HepG2 (cell line): Measurements from ENCODE around the gene NARF. TPM values are rescaled to one million over a fixed set of nuclear protein-coding genes. Genes with fewer than 3 reads are reported as not detected.

Experiments used
- ATAC-seq: fragments of 200-7000 bp; cut with Tn5 transposase; 3 replicates; pipeline ENCODE4 v1.9.1; 2020; ENCODE audit warnings: mild to moderate bottlenecking, moderate library complexity
- BruUV-seq: library from RNA; stranded (reverse); fragments of 400-500 nt; replicated peaks from 2 replicates; lab custom pipeline; 2021; lab: Mats Ljungman, UMichigan
- CTCF ChIA-PET: fragments of 300-600 bp; formaldehyde crosslinking; extraction: SDS; loops from one replicate; lab custom pipeline; 2021; ENCODE audit warnings: low total read pairs, inconsistent platforms, low intra/inter-chr PET ratio; lab: Yijun Ruan, JAX
- POLR2A ChIA-PET: fragments of 350-600 bp; sonication (Branson Sonifier 250); formaldehyde crosslinking; loops from one replicate; lab custom pipeline; 2020; ENCODE audit warnings: antibody characterized with exemption, inconsistent platforms; lab: Yijun Ruan, JAX
- DNase-seq: peaks from one replicate; pipeline ENCODE4 v3.0.0-alpha.2; 2015; ENCODE audit warnings: low spot score
- FAIRE-seq: peaks from 3 replicates; lab custom pipeline; 2011; peaks lifted over from hg19 to GRCh38; lab: Jason Lieb, UNC
- H2AFZ ChIP-seq: one replicate; pipeline ENCODE4 v1.6.1; 2011; ENCODE audit warnings: low read length, inconsistent platforms
- H3K27ac ChIP-seq: fragments of 300-600 bp; 3 replicates; pipeline ENCODE4 v1.8.0; 2011; ENCODE audit warnings: mixed run types, mild to moderate bottlenecking, mixed read lengths, low read length, inconsistent platforms; ENCODE audit not compliant: insufficient read depth; ENCODE audit errors: extremely low read length
- H3K27me3 ChIP-seq, 2 experiments: fragments of 200-600 bp in 1 of 2; 2 replicates in 1 of 2; 3 replicates in 1 of 2; pipeline versions ENCODE4 v1.6.0 to v1.8.0; 2011; ENCODE audit warnings: low read length in 2 of 2, mild to moderate bottlenecking in 2 of 2, moderate library complexity in 2 of 2, inconsistent platforms in 1 of 2; ENCODE audit not compliant: insufficient read depth in 2 of 2, control insufficient read depth in 1 of 2
- H3K36me3 ChIP-seq, 2 experiments: fragments of 200-600 bp in 1 of 2; replicated peaks in 1 of 2; 2 replicates in 1 of 2; 3 replicates in 1 of 2; pipeline versions ENCODE4 v1.5.1 to v1.8.0; 2011; ENCODE audit warnings: low read length in 2 of 2, inconsistent platforms in 1 of 2; ENCODE audit not compliant: insufficient read depth in 2 of 2, control insufficient read depth in 1 of 2
- H3K4me1 ChIP-seq: 2 replicates; pipeline ENCODE4 v1.5.1; 2012; ENCODE audit warnings: low read length, inconsistent platforms; ENCODE audit not compliant: insufficient read depth
- H3K4me2 ChIP-seq: 2 replicates; pipeline ENCODE4 v1.6.0; 2011; ENCODE audit warnings: low read depth, low read length, inconsistent platforms
- H3K4me3 ChIP-seq, 3 experiments: fragments of 200-600 bp in 1 of 3; sonication (generic), shearing (Covaris generic) in 1 of 3; replicated peaks in 1 of 3; 2 replicates each; pipeline ENCODE4 v1.5.1; 2011 to 2016; ENCODE audit warnings: low read length in 3 of 3, inconsistent platforms in 2 of 3, low read depth in 2 of 3, mild to moderate bottlenecking in 2 of 3, control low read depth in 1 of 3, mixed read lengths in 1 of 3; ENCODE audit not compliant: insufficient read depth in 1 of 3
- H3K79me2 ChIP-seq: one replicate; pipeline ENCODE4 v1.6.1; 2011; ENCODE audit warnings: low read length, inconsistent platforms; ENCODE audit not compliant: insufficient read depth
- H3K9ac ChIP-seq: 2 replicates; pipeline ENCODE4 v1.6.0; 2011; ENCODE audit warnings: mild to moderate bottlenecking, low read depth, low read length, inconsistent platforms; ENCODE audit not compliant: insufficient read depth
- H3K9me3 ChIP-seq: 2 replicates; pipeline ENCODE4 v1.5.1; 2012; ENCODE audit warnings: mild to moderate bottlenecking, low read length
- H4K20me1 ChIP-seq: 2 replicates; pipeline ENCODE4 v1.6.0; 2011; ENCODE audit warnings: inconsistent platforms, mild to moderate bottlenecking, low read length, moderate library complexity; ENCODE audit not compliant: insufficient read depth
- ELF1 ChIP-seq: sonication (generic); formaldehyde crosslinking; IDR thresholded peaks from 2 replicates; pipeline ENCODE4 v1.4.0; 2020; ENCODE audit warnings: missing genetic modification reagents
- ELF4 ChIP-seq: sonication (generic); formaldehyde crosslinking; IDR thresholded peaks from 2 replicates; pipeline ENCODE4 v1.5.0; 2020; ENCODE audit warnings: missing genetic modification reagents, mild to moderate bottlenecking, moderate library complexity, borderline replicate concordance
- FOSL2 ChIP-seq: sonication (generic); formaldehyde crosslinking; IDR thresholded peaks from 2 replicates; pipeline ENCODE4 v1.4.0; 2020; ENCODE audit warnings: missing genetic modification reagents
- FOXA1 ChIP-seq, 2 experiments: fragments of 450-650 bp in 1 of 2; sonication (generic) in 1 of 2; formaldehyde crosslinking in 1 of 2; IDR thresholded peaks; 2 replicates each; pipeline versions ENCODE4 v1.4.0 to v1.6.1; 2016 to 2020; ENCODE audit warnings: missing genetic modification reagents in 1 of 2
- MLX ChIP-seq: IDR thresholded peaks from 2 replicates; pipeline ENCODE4 v1.6.1; 2016
- NFIC ChIP-seq: IDR thresholded peaks from 2 replicates; pipeline ENCODE4 v1.6.1; 2012; ENCODE audit warnings: mild to moderate bottlenecking, low read length, inconsistent platforms
- NR2F2 ChIP-seq: IDR thresholded peaks from 2 replicates; pipeline ENCODE4 v1.6.1; 2012; ENCODE audit warnings: low read depth, inconsistent platforms, borderline replicate concordance
- PATZ1 ChIP-seq: sonication (generic); formaldehyde crosslinking; IDR thresholded peaks from 2 replicates; pipeline ENCODE4 v1.4.0; 2020; ENCODE audit warnings: missing genetic modification reagents
- RARG ChIP-seq: sonication (generic); formaldehyde crosslinking; IDR thresholded peaks from 2 replicates; pipeline ENCODE4 v1.4.0; 2020; ENCODE audit warnings: low read depth, mild to moderate bottlenecking, missing genetic modification reagents
- SOX13 ChIP-seq, 3 experiments: fragments of 450-650 bp in 1 of 3; sonication (generic) in 1 of 3; formaldehyde crosslinking in 1 of 3; IDR thresholded peaks in 2 of 3; conservative IDR thresholded peaks in 1 of 3; 2 replicates each; pipeline versions ENCODE4 v1.5.0 to v1.6.1; 2016 to 2020; ENCODE audit warnings: antibody characterized with exemption in 1 of 3, mild to moderate bottlenecking in 1 of 3, missing compliant biosample characterization in 1 of 3, missing genetic modification reagents in 1 of 3, moderate library complexity in 1 of 3
- TBX3 ChIP-seq: fragments of 450-650 bp; IDR thresholded peaks from 2 replicates; pipeline ENCODE4 v1.6.1; 2017; ENCODE audit warnings: antibody characterized with exemption, mild to moderate bottlenecking, inconsistent platforms, borderline replicate concordance
- TFDP2 ChIP-seq: sonication (generic); formaldehyde crosslinking; IDR thresholded peaks from 2 replicates; pipeline ENCODE4 v1.4.0; 2020; ENCODE audit warnings: missing genetic modification reagents
- U2AF1 ChIP-seq: fragments of 200-400 bp; formaldehyde crosslinking; optimal IDR thresholded peaks from 2 replicates; pipeline ENCODE3; 2017; ENCODE audit warnings: mild to moderate bottlenecking, low read depth, low read length
- UBTF ChIP-seq: sonication (generic); formaldehyde crosslinking; IDR thresholded peaks from 2 replicates; pipeline ENCODE4 v1.4.0; 2020; ENCODE audit warnings: mild to moderate bottlenecking, missing genetic modification reagents
- ZNF660 ChIP-seq: sonication (generic); formaldehyde crosslinking; IDR thresholded peaks from 2 replicates; pipeline ENCODE4 v1.5.1; 2020; ENCODE audit warnings: mild to moderate bottlenecking, low read depth, missing genetic modification reagents, borderline replicate concordance
- ZNF674 ChIP-seq: sonication (generic); formaldehyde crosslinking; IDR thresholded peaks from 2 replicates; pipeline ENCODE4 v1.5.0; 2020; ENCODE audit warnings: low read depth, mild to moderate bottlenecking, missing genetic modification reagents
- ZSCAN9 ChIP-seq: IDR thresholded peaks from 2 replicates; pipeline ENCODE4 v1.6.1; 2016; ENCODE audit warnings: borderline replicate concordance
- WGBS: methylation state at CpG from one replicate; pipeline ENCODE4 v1.1.6; 2017; ENCODE audit warnings: low lambda C conversion rate; 5-methylcytosine and 5-hydroxymethylcytosine counted together
- in situ Hi-C: cut with HindIII; loops from 2 replicates; pipeline ENCODE4 v1.10.0; 2017; ENCODE audit warnings: low pct_unique_long_range_greater_than_20kb; ENCODE audit not compliant: extremely low pct_ligation_motif_present
- intact Hi-C: fragments of 100-400 bp; cut with micrococcal nuclease; formaldehyde crosslinking; loops from one replicate; pipeline ENCODE4 v1.10.0; 2022; ENCODE audit not compliant: unreplicated experiment
- polyA plus RNA-seq, 8 experiments: library from polyadenylated mRNA; depleted of rRNA in 3 of 8; stranded (reverse) in 7 of 8; unstranded in 1 of 8; fragments of >200 nt; fragmentation: Illumina TruSeq in 4 of 8; extraction: Trizol in 4 of 8; gene quantifications; 2 replicates each; pipeline versions ENCODE4 v1.2.1 to v1.2.3, GENCODE V29; 2011 to 2016; ENCODE audit warnings: low read depth in 4 of 8, missing spikeins in 1 of 8, mixed read lengths in 1 of 8; ENCODE audit not compliant: insufficient read depth in 1 of 8
- total RNA-seq, 5 experiments: library from RNA; depleted of rRNA; stranded (reverse); fragments of >200 nt; fragmentation: Illumina TruSeq; extraction: Trizol; gene quantifications; 2 replicates each; pipeline ENCODE4 v1.2.3, GENCODE V29; 2016; ENCODE audit warnings: low read depth in 1 of 5

Gene NARF
- total and polyA plus RNA-seq, 2 of the 13 experiments (the other 11 are each of a cell fraction or from before 2014, with no cell fraction given), result 61.1 to 144 TPM

- in situ Hi-C loops (no loop called here), intact Hi-C loops (no loop called here)
- Histone ChIP-seq H3K79me2 (peaks cover 10% of the 10 kb centered on the region), H3K9ac (peak overlapping the region; percentile 47; the same call in 1 of the 2 replicates), H3K9me3 (no peaks in the 10 kb centered on the region), H3K27ac (peak overlapping the region; percentile 48), H2AFZ (no peak overlapping the region), H3K4me1 (peaks cover 43% of the 10 kb centered on the region), H3K27me3 (no peaks in the 10 kb centered on the region), H3K4me2 (peak overlapping the region; percentile 54), H4K20me1 (peaks cover 9% of the 10 kb centered on the region; the same call in 1 of the 2 replicates), H3K4me3 (peak overlapping the region in 1 of 3 experiments; percentile 36; a peak in 1 of 6 replicates), H3K36me3 (peaks cover 26 to 63% of the 10 kb centered on the region in 2 experiments)
- DNase-seq (peak; percentile 90), ATAC-seq (peak; percentile 18), FAIRE-seq (peak; percentile 79)
- BruUV-seq, result no TSS peak
- CTCF ChIA-PET, result no interaction called here
- WGBS, result 28% methylated on average over 10 of the region's 10 CpGs
- POLR2A ChIA-PET, result interaction anchor here (0.6 to 1.6 kb wide), 2 partner anchors 74 to 104 kb away, joined by 3 to 4 read pairs; no protein-coding TSS in a partner anchor
- peak; percentile 51 for TF ChIP-seq UBTF (CRISPR knock-in tag)
- TF ChIP-seq TBX3, result 0 out of 2 replicates have a peak, but pooled peaks have one; percentile 8
- TF ChIP-seq SOX13 (IDR thresholded peaks at IDR 0.05), result no peak
- TF ChIP-seq SOX13 (CRISPR knock-in tag; conservative IDR thresholded peaks at IDR 0.05 in 1 of 2, IDR thresholded peaks at IDR 0.05 in 1 of 2), result peak in 1 of 2 experiments; percentile 59; a peak in 2 of 4 replicates
- TF ChIP-seq FOSL2, result peak; percentile 72
- TF ChIP-seq ZNF674, result no peak
- no peak for TF ChIP-seq MLX (CRISPR knock-in tag)
- TF ChIP-seq ELF1, result peak; percentile 39; the same call in 1 of the 2 replicates
- TF ChIP-seq ELF4 (CRISPR knock-in tag), result no peak
- TF ChIP-seq RARG (CRISPR knock-in tag), result no peak
- TF ChIP-seq FOXA1 (IDR thresholded peaks at IDR 0.05), result peak; percentile 45; the same call in 1 of the 2 replicates
- TF ChIP-seq FOXA1 (CRISPR knock-in tag; IDR thresholded peaks at IDR 0.05), result peak; percentile 98
- no peak for TF ChIP-seq ZNF660 (CRISPR knock-in tag)
- TF ChIP-seq PATZ1 (CRISPR knock-in tag), result peak; percentile 95
- TF ChIP-seq NFIC, result no peak
- no peak for TF ChIP-seq ZSCAN9 (CRISPR knock-in tag)
- TF ChIP-seq NR2F2, result peak; percentile 30; the same call in 1 of the 2 replicates
- TF ChIP-seq U2AF1, result no peak
- 0 out of 2 replicates have a peak, but pooled peaks have one; percentile 15 for TF ChIP-seq TFDP2 (CRISPR knock-in tag)
Measured at GRCh38 chr17:82461827-82462524, 3.4 kb downstream of the NARF start.
